Fibroblast of skin of back (primary cell): ENCODE results near the gene ABCC6.
"Not testable (repeated sequence)": the region's sequence is repeated elsewhere in the genome, so short reads cannot be mapped to it uniquely, and the experiment has no call there.

Experiments used
- DNase-seq: peaks from one replicate; pipeline ENCODE4 v3.0.0-alpha.2; 2013

The ABCC6 gene

DNA sequence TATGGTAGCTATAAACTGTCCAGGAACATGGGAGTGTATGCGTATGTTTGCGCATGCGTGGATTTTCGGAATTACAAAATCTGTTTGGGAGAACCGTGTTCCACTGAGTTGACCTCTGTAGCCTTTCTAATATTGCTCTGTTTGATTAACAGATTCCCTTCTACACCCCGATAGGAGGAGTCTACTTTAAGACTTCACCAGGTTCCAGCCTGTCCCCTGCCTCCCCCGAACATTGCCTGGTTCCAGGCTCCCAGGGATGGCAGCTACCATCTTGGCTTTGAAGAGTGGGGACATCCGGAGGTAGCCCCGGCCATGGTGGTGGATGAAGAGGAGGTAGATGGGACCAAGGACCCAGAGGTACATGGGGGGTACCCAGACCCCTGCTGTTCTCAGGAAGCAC is 1.9 kb downstream of the ABCC6 start:
- DNase-seq, result not testable (repeated sequence)

DNA sequence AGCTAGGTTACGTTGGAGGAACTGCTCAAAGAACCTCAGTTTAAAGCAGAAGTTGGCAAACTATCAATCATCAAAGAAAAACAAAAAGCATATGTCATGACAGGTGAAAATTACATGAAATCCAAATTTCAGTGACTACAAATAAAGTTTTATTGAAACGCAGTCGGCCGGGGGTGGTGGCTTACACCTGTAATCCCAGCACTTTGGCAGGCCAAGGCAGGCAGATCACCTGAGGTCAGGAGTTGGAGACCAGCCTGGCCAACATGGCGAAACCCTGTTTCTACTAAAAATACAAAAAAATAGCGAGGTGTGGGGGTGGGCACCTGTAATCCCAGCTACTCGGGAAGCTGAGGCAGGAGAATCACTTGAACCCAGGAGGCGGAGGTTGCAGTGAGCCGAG is 2.8 kb downstream of the ABCC6 start:
- not testable (repeated sequence) for DNase-seq

DNA sequence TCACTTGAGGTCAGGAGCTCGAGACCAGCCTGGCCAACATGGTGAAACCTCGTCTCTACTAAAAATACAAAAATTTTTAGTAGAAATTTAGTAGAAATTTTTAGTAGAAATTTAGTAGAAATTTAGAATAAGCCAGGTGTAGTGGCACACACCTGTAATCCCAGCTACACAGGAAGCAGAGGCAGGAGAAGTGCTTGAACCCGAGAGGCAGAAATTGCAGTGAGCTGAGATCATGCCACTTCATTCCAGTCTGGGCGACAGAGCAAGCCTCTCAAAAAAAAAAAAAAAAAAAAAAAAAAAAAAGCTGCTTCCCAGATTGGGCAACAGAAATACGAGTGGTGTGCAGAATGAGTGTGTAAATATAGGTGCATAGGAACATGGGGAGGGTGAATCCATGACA is 4.5 kb downstream of the ABCC6 start:
- not testable (repeated sequence) for DNase-seq

DNA sequence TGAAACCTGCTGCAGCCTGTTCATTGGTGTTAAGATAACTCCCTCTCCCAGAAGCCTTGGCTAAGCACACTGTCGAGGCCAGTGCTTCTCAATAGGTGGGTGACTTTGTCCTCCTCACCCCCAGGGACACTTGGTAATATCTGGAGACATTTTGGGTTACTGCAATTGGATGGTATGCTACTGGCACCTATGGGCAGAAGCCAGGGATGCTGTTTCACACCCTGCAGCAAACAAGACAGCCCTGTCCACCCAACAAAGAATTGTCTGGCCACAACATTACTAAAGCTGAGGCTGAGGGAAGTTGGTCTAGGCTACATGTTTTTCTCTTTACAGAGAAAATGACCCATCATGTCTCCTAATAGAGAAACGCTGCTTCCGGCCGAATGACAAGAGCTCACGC is 4.9 kb downstream of the ABCC6 start:
- DNase-seq, result not testable (repeated sequence)

DNA sequence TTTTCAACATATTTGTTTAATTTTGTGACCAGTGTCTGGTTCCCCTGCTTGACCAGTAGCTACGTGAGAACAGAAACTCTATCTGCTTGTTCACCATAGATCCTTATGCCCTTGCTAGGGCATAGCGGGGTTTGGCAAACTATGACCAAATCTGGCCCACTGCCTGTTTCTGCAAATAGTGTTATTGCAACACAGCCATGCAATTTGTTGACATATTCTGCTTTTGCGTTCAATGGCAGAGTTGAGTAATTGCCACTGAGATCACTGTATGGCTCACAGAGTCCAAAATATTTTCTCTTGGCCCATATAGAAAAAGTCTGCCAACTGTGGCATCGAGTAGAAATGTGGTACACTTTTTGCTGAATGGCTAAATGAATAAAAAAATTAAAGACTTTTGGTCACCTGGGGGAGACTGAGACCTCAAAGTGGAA is 9.4 kb downstream of the ABCC6 start:
- DNase-seq, result not testable (repeated sequence)

DNA sequence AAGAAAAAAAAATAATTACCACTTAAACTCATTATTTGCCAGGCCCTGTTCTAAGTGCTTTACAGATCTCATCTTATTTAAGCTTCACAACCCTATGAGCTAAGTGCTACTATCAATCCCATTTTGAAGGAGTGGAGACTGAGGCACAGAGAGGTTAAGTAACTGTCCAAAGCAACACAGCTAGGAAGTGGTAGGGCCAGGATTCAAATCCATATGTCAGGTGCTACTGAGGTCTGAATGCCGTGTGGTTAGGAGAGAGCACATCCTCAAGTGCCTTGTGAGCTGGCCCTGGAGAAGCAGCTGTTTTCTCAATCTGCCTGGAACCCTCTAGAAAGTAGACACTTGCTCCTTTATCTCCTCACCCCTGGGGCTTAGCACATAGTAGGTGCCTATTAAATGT is 11.9 kb downstream of the ABCC6 start:
- not testable (repeated sequence) for DNase-seq

DNA sequence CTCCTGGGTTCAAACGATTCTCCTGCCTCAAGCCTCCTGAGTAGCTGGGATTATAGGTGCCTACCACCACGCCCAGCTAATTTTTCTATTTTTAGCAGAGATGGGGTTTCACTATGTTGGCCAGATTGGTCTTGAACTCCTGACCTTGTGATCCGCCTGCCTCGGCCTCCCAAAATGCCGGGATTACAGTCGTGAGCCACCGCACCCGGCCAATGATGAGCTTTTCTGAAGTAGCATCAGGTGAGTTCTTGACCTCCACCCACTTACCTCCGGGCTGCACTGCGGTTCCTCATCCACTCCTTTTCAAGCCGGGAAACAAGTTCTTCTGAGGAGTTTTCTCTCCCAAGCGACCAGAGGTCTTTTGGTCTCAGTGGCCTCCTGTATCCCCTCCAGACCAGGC is 14.8 kb downstream of the ABCC6 start:
- DNase-seq, result not testable (repeated sequence)

DNA sequence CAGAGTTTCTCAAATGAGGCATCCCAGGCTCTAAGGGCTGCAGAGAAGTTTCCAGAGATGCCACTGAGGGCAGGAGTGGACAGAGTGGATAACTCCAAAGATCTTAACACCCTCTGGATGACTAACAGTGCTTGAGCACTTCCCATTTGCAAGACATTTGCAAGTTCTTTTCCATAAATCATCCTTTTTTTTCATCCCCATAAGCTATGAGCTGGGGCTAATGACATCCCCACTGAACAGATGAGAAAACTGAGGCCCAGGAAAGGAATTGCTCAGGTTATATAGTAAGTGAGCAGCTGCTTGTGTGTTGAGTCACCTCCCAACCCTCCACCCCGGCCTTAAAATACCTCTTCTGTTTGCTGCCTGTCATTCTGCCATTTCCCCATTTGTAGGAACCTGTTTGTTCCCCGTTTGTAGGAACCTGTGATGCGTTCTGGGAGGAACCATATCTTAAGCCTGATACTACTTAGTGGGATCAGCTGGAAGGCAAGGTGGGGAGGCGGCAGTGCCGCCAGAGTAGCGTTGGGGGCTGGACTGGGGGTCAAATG is 15.4 kb downstream of the ABCC6 start:
- not testable (repeated sequence) for DNase-seq

DNA sequence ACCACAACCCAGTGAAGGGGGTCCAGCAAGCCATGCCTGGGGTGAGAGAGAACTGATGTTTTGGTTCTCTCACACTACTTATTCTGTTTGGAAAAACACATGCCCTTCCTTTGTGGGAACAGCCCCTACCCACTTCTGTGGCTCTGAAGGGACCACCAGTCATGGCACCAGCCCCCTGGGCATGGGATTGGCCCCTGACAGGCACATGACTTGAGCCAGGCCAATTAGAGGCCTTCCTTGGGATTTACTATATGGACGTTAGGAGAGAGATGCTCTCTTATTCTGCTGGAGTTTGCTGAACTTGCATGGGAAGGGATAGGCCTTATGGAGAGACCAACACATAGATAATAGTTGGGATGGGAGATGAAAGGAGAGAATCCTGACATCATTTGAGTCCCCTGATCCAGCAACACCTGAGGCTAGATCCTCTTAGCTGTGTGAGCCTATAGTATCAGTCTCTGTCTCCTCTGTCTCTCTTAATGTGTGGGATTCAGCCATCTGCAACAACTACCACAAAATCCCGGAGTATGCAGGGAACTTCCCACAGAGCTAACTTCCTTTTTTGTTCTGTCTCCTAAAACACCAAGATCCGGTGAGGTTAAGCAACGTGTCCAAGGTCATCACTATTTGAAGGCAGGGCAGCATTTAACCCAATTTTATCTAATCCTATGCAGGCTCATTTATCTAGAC is 16.1 kb downstream of the ABCC6 start:
- not testable (repeated sequence) for DNase-seq

DNA sequence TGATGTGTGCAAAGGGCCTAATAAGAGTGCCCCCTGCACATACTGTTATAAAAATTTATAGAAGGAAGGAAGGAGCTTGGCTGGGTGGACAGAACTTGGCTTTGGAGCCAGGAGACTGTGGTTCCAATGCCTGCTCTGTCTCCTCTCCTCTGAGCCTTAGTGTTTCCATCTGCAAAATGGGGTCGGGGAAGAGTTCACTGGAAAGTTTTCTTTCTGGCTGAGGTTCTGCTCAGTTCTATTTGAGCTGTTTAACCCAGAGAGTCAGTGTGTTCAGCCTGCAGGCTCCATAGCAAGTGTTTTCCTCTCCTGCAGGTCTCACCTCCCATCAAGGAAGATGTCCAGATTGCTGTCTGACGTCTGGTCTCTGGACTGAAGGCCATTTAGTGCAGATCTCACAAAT is 17.4 kb downstream of the ABCC6 start:
- DNase-seq, result not testable (repeated sequence)

DNA sequence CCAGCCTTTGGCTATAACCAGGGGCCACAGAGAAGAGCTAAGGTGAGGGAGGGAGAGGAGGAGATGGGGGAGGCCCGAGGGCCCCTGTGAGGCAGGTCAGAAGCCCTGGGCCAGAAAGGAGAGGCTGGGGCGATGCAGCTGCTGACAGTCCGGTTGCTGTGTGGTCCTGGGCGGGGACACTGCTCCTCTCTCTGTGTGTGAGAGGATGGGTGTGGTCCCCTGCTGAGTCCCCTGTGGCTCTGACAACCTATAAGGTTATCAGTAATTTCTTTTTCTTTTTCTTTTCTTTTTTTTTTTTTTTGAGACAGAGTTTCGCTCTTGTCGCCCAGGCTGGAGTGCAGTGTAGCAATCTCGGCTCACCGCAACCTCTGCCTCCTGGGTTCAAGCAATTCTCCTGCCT is 18.7 kb downstream of the ABCC6 start:
- DNase-seq, result not testable (repeated sequence)

DNA sequence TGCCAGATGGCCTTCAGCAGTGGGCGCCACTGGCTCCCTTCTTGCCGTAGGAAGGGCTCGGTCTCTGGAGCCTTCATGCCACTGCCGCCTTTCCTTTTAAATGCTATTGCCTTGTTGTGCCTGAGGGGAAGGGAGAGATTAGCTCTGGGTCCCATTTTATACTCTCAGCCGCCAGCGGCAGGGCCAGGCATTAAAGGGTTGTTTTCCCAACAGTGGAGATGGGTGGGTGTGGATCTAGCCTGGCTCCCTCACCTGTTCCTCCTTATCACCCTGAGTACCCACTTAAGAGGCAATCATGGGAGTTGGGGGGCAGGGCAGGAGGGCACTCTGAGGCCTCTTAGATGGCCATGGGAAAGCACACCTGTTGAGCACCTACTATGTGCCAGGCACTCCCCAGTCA is 19.8 kb downstream of the ABCC6 start:
- not testable (repeated sequence) for DNase-seq

DNA sequence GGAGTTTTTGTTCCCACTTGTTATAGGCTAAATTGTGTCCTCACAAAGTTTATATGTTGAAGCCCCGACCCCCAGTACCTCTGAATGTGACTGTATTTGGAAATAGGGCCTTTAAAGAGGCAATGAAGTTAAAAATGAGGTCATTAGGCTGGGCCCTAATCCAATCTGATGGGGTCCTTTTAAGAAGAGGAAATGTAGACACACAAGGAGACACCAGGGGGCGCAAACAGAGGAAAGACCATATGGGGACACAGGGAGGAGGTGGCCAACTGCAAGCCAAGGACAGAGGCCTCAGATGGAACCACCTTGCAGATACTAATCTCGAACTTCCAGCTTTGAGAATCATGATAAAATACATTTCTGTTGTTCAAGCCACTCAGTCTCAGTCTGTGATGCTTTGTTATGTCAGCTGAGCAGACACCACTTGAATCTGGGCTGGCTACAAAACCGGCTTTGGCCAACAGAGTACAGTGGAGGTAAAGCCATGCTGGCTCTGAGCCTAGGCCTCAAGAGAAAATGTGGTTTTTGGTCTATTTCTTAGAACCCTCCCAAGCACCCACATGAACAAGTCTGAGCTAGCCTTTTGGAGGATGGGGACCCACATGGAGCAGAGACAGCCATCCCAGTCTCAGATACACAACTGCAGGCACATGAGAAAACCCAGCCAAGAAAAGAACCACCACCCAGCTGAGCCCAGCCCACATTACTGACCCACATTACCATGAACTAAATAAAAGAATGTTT is 20.7 kb downstream of the ABCC6 start:
- DNase-seq, result peak; percentile 69

DNA sequence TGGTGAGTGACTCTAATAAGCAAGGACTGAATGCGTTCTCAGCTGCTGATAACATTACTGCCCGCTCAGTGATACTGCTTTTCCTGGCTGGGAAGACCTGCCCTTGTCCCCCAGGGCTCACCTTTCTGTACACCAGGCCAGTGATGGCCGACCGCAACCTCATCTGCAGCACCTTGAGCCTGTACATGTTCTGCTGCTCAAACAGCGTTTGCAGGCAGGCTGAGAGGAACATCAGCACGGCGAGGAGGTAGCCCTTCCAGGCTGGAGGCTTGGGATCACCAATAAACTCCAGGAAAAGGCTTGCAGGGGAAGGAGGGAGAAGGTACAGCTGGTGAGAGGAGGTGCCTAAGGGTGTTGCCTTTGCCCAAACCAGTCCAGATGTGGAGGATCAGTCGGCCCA is 21.4 kb downstream of the ABCC6 start:
- DNase-seq, result not testable (repeated sequence)

DNA sequence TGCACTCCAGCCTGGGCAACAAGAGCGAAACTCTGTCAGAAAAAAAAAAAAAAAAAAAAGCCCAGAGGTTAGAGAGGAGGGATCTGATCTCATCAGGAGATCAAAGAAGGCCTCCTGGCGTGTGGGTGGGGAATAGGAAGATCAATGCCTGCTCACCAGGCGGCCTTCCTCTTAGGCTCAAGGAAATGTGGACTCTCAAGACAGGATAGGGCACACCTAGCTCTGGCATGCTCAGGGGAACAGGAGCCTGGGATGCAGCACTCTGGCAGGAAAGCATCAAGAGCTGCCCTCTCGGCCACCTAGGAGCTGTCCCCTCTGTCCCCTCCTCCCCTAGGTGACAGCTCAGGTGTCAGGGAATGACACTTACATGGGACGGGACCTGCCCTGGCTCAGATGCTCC is 22.9 kb downstream of the ABCC6 start:
- DNase-seq, result not testable (repeated sequence)

DNA sequence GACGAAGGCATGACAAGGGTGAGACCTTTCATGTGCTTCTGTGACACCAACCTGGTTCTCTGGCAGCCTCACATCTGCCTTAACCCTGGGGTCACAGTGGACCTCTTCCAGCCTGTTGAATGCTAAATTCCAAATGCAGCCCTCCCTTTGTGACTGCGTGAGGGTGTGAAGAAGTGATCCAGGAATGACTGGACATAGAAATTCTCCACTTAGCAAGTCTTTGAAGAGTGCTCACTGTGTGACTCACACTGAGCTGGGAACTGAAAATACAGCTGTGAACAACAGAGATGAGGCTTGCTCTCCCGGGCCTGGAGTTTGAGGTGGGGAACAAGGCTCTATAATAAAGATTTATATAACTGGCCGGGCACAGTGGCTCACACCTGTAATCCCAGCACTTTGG is 23.9 kb downstream of the ABCC6 start:
- peak; percentile 75 for DNase-seq

DNA sequence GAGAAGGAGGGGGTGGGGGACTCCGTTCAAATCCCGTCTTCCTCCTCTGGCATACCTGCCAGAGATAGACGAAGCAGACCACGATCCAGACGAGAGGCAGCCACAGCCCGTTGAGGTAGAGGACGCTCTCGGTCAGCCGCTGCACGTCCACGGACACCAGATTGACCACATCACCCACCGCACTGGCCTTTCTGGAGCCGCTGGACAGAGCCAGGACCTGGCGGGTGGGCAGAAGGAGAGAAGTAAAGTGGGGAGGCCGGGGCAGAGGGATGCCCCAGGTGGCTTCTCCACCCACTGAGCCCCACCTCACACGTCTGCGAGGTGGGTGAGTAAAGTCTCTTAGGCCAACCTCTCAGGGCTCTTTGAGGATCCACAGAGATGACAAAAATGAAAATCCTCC is 25.3 kb downstream of the ABCC6 start:
- no peak for DNase-seq

DNA sequence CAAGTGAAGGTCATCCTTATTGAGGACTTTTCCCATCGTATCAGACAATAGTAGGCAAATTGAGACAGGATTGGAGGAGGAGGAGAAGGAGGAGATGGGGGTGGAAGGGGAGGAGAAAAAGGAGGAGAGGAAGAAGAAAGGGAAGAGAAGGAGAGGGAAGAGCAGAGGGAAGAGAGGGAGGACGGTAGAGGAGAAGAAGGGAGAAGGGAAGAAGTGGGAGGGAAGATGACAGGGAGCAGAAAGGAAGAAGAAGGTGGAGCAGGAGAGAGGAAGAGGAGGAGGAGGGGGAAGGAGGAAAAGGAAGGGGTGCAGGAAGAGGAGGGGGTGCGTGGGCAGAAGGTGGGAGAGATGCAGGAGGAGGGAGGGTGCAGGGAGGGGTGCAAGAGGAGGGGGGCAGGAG is 26.0 kb downstream of the ABCC6 start:
- no peak for DNase-seq

DNA sequence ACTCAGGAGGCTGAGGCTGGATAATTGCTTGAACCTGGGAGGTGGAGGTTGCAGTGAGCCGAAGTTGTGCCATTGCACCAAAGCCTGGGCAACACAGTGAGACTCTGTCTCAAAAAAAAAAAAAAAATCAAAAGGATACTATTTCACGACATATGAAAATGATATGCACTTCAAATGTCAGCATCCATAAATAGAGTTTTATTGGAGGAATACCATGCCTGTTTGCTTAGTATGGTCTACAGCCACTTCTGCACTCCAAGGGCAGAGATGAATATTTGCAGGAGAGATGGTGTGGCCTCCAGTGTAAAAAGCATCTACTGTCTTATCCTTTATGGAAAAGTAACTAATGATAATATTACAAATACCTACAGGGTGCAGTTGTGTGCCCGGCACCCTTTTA is 27.2 kb downstream of the ABCC6 start:
- DNase-seq, result no peak

DNA sequence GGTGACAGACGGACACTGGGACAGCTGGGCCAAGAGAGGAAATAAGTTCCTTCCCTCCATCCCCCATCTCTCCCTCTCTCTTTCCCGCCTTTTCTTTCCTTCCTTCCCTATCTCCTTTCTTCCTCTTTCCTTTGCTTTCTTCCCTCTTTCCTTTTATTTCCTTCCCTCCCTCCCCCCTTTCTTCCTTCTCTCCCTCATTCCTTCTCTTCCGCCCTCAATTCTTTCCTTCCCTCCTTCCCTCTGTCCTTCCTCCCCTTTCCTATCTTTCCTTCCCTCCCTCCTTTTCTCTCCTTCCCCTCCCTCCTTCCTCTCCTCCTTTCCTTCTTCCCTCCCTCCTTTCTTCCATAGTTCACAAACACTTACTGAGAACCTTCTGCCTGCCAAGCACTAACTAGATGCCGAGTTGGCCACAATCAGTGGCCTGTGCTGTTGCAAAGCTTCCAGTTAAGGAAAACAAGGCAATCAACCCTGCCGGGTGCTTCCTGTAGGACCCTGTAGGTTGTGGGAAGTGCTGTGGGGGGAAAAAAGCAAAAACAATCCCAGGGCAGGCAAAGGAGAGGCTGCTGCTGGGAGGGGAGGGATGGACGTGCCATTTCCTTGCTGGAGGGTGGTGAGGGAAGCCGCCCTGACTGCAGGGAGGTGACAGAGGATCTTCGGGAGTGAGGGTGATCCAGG is 31.7 kb downstream of the ABCC6 start:
- DNase-seq, result no peak

DNA sequence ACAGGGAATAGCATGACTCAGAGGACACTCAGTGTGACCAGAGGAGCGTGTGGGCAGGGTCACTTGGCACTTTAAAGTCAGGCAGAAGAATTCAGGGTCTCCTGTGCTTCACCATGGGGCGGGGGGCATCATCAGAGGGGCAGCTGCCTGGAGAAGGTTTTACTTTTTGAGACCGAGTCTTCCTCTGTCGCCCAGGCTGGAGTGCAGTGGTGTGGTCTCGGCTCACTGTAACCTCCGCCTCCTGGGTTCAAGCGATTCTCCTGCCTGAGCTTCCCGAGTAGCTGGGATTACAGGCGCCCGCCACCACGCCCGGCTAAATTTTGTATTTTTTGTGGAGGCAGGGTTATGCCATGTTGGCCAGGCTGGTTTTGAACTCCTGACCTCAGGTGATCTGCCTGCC is 32.3 kb downstream of the ABCC6 start:
- DNase-seq, result not testable (repeated sequence)

DNA sequence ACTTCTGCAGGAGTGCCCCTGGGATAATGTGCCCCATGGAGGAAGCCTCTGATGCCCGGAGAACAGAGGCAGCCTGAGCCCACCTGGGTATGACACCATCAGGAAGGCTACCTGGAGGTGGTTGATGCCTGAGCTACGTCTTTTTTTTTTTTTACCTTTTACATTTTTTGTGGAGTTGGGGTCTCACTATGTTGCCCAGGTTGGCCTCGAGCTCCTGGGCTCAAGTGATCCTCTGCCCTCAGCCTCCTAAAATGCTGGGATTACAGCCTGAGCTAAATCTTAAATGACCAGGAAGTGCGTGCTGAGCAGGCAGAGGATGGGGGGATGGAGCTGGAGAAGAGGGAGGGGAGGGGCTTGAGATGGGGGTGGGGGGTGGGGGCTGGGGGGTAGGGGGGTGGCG is 32.7 kb downstream of the ABCC6 start:
- DNase-seq, result no peak

DNA sequence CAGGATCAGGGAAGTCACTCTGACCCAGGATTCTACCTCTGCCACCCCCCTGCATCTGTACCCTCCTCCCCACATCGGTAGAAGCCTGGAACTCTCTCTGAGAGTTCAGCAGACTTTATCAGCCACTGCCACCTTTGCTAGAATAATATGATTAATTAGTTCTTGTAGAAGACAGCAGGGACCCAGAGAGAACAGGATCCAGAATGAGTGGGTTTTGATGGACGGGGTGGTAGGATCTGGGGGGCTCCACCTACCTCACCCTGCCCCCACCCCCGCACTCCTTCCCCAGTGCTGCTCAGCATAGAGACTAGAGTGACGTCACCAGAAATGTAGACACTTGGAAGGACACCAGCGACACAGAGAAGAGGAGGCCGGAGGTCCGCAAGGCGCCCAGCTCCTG is 33.5 kb downstream of the ABCC6 start:
- DNase-seq, result no peak
